ENCODE measurements around the gene TNPO3. TPM values are rescaled to one million over a fixed set of nuclear protein-coding genes. Genes with fewer than 3 reads are reported as not detected.

The TNPO3 gene
- total RNA-seq, 6 experiments from 2014 or later = 38.5 to 52.5 (median 45.0) TPM

GRCh38 chr7:129030440-129030839, 24.5 kb downstream of the TNPO3 start:
- Mint-ChIP-seq H3K9me3 (no peaks in the 10 kb centered on the region), H3K4me3 (no peak overlapping the region), H3K27ac (no peak overlapping the region), H3K27me3 (ENCODE audit: insufficient read depth) (no peaks in the 10 kb centered on the region; the same call in 1 of the 2 replicates), H3K4me1 (ENCODE audit: low read depth) (peaks cover 18% of the 10 kb centered on the region), H3K36me3 (ENCODE audit: low read depth) (peaks cover 28% of the 10 kb centered on the region)
- no peak for DNase-seq
- TF ChIP-seq CTCF (IDR thresholded peaks at IDR 0.05) = no peak

GRCh38 chr7:129024125-129024524, 30.8 kb downstream of the TNPO3 start:
- no peaks in the 10 kb centered on the region for H3K27me3 Mint-ChIP-seq (ENCODE audit: insufficient read depth)
- no peak for DNase-seq
- H3K27ac Mint-ChIP-seq = no peak overlapping the region
- no peak for TF ChIP-seq CTCF (IDR thresholded peaks at IDR 0.05)
- H3K9me3 Mint-ChIP-seq = no peaks in the 10 kb centered on the region
- peaks cover 26% of the 10 kb centered on the region for H3K4me1 Mint-ChIP-seq (ENCODE audit: low read depth)
- H3K36me3 Mint-ChIP-seq (ENCODE audit: low read depth) = peaks cover 5% of the 10 kb centered on the region
- no peak overlapping the region for H3K4me3 Mint-ChIP-seq

- H3K4me3 Mint-ChIP-seq = no peak overlapping the region
- no peak overlapping the region for H3K27ac Mint-ChIP-seq
Measured at GRCh38 chr7:129021656-129022055, 33.3 kb downstream of the TNPO3 start.

GRCh38 chr7:129017933-129018538, 36.9 kb downstream of the TNPO3 start:
- Mint-ChIP-seq H3K27me3 (ENCODE audit: insufficient read depth) (no peaks in the 10 kb centered on the region), H3K36me3 (ENCODE audit: low read depth) (peaks cover 22% of the 10 kb centered on the region), H3K4me3 (no peak overlapping the region), H3K4me1 (ENCODE audit: low read depth) (peaks cover 10% of the 10 kb centered on the region), H3K9me3 (no peaks in the 10 kb centered on the region), H3K27ac (no peak overlapping the region)
- no peak for DNase-seq
- no peak for TF ChIP-seq CTCF (IDR thresholded peaks at IDR 0.05)

More at GRCh38 chr7:129021656-129022055, 33.3 kb downstream of the TNPO3 start:
- Mint-ChIP-seq H3K4me1 (ENCODE audit: low read depth) (peaks cover 15% of the 10 kb centered on the region), H3K36me3 (ENCODE audit: low read depth) (0 out of 2 replicates have a peak, but pooled peaks cover 5% of the 10 kb centered on the region), H3K9me3 (no peaks in the 10 kb centered on the region), H3K27me3 (ENCODE audit: insufficient read depth) (no peaks in the 10 kb centered on the region)
- no peak for DNase-seq
- no peak for TF ChIP-seq CTCF (IDR thresholded peaks at IDR 0.05)

GRCh38 chr7:129017264-129017663, 37.6 kb downstream of the TNPO3 start:
- no peak for DNase-seq
- no peaks in the 10 kb centered on the region for H3K9me3 Mint-ChIP-seq
- peaks cover 10% of the 10 kb centered on the region for H3K4me1 Mint-ChIP-seq (ENCODE audit: low read depth)
- H3K36me3 Mint-ChIP-seq (ENCODE audit: low read depth) = peaks cover 22% of the 10 kb centered on the region
- no peak overlapping the region for H3K27ac Mint-ChIP-seq
- H3K4me3 Mint-ChIP-seq = no peak overlapping the region
- H3K27me3 Mint-ChIP-seq (ENCODE audit: insufficient read depth) = no peaks in the 10 kb centered on the region
- no peak for TF ChIP-seq CTCF (IDR thresholded peaks at IDR 0.05)

All from HFFc6 (cell line).